ENCODE results near the gene PTGR3.

DNA sequence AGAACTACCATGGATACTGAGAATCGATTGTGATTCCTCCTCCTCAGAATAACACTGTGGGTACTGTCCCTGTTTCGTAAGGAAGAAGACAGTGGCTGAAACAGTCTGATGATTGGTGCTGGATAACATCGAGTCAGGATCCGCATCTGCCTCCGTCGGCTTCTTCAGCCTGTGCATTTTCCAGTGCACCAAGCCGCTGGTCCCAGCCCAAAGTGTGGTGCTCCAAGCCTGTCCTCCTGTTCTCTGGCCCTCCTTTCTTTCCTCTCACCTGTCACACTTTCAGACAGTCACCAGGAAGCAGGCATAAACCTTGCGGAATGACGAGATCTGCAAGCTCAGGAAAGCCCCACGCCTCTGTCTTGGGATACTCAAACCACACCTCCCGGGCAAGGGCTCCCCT, 30.6 kb downstream of the PTGR3 start:
- TF ChIP-seq CTCF (IDR thresholded peaks at IDR 0.05) (no peak), POLR2A (IDR thresholded peaks at IDR 0.05) (no peak)

All from uterus (tissue), 2 donors.